Stimulated activated naive CD8-positive, alpha-beta T cell treated with anti-CD3 and anti-CD28 coated beads, Interleukin-15, amount 100 ng/mL, for 72 hours (primary cell): Measurements from ENCODE around the gene STAT3.

Source experiments
- ATAC-seq: fragments of 150-1000 bp; cut with Tn5 transposase; 2 replicates; pipeline ENCODE4 v1.10.0; 2021; ENCODE audit warnings: mild to moderate bottlenecking, moderate library complexity
- DNase-seq, 2 donors: peaks; one replicate each; pipeline ENCODE4 v3.0.0; 2021 to 2022
- H3K27ac Mint-ChIP-seq, 2 donors: one replicate each; pipeline ENCODE4 v1.8.0; 2022; ENCODE audit warnings: mild to moderate bottlenecking in 2 of 2, mixed read lengths in 2 of 2, moderate library complexity in 2 of 2
- H3K27me3 Mint-ChIP-seq: one replicate; pipeline ENCODE4 v1.8.0; 2022; ENCODE audit warnings: mixed read lengths
- H3K4me1 Mint-ChIP-seq: one replicate; pipeline ENCODE4 v1.8.0; 2022; ENCODE audit warnings: mild to moderate bottlenecking, mixed read lengths
- H3K4me3 Mint-ChIP-seq, 2 donors: one replicate each; pipeline ENCODE4 v1.8.0; 2022; ENCODE audit warnings: mild to moderate bottlenecking in 2 of 2, mixed read lengths in 2 of 2, moderate library complexity in 1 of 2
- H3K9me3 Mint-ChIP-seq, 2 donors: one replicate each; pipeline ENCODE4 v1.8.0; 2022; ENCODE audit warnings: mixed read lengths in 2 of 2

The STAT3 gene

DNA sequence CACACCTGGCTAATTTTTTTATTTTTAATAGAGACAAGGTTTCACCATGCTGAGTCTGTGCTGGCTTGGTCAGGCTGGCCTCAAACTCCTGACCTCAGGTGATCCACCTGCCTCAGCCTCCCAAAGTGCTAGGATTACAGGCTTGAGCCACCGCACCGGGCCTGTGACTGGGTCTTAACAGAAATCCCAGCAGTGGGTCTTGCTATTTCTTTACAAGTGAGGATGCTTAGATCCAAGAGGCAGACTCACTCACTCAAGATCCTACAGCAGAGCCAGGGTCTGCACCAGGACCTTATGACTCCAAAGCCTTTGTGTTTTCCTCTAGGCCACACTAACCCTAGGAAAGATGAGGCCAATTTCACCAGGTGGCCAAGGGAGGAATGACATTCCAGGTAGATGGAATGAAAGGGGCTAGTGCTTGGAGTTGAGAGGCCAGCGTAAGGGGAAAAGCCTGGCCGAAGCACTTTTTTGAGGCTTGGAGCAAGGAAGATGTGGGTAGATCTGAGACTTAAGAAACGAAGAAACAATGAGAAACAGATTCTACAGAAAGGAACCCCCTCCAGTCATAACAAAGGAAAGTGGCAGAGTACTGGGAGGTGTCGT is 105.7 kb downstream of the STAT3 start:
- Mint-ChIP-seq H3K4me1 (peaks cover 72% of the 10 kb centered on the region), H3K27me3 (no peaks in the 10 kb centered on the region), H3K27ac (no peak overlapping the region), H3K4me3 (peak overlapping the region in 1 of 2 donors; percentile 3), H3K9me3 (no peaks in the 10 kb centered on the region)
- DNase-seq (no peak), ATAC-seq (no peak)

- DNase-seq (peak in 1 of 2 donors; percentile 6), ATAC-seq (no peak)
- Mint-ChIP-seq H3K4me1 (peaks cover 72% of the 10 kb centered on the region), H3K27ac (no peak overlapping the region), H3K9me3 (no peaks in the 10 kb centered on the region), H3K4me3 (no peak overlapping the region), H3K27me3 (no peaks in the 10 kb centered on the region)
Measured at GRCh38 chr17:42281571-42282096, 106.6 kb downstream of the STAT3 start.

GRCh38 chr17:42279776-42280630 is 108.2 kb downstream of the STAT3 start:
- DNase-seq, result peak in 1 of 2 donors; percentile 6
- no peak overlapping the region for H3K4me3 Mint-ChIP-seq
- no peak for ATAC-seq
- no peaks in the 10 kb centered on the region for H3K9me3 Mint-ChIP-seq
- peaks cover 58% of the 10 kb centered on the region for H3K4me1 Mint-ChIP-seq
- H3K27me3 Mint-ChIP-seq, result no peaks in the 10 kb centered on the region
- no peak overlapping the region for H3K27ac Mint-ChIP-seq

GRCh38 chr17:42277342-42277712 is 110.9 kb downstream of the STAT3 start:
- ATAC-seq (no peak), DNase-seq (no peak)
- Mint-ChIP-seq H3K4me1 (peaks cover 58% of the 10 kb centered on the region), H3K27ac (peak overlapping the region; percentile 68 to 94), H3K9me3 (no peaks in the 10 kb centered on the region), H3K27me3 (no peaks in the 10 kb centered on the region), H3K4me3 (peak overlapping the region; percentile 82 to 89)

GRCh38 chr17:42276609-42277341 is 111.5 kb downstream of the STAT3 start:
- no peak for DNase-seq
- H3K27ac Mint-ChIP-seq, result peak overlapping the region; percentile 68 to 94
- no peaks in the 10 kb centered on the region for H3K27me3 Mint-ChIP-seq
- H3K4me1 Mint-ChIP-seq, result peaks cover 62% of the 10 kb centered on the region
- H3K9me3 Mint-ChIP-seq, result no peaks in the 10 kb centered on the region
- ATAC-seq, result no peak
- peak overlapping the region; percentile 82 to 89 for H3K4me3 Mint-ChIP-seq

DNA sequence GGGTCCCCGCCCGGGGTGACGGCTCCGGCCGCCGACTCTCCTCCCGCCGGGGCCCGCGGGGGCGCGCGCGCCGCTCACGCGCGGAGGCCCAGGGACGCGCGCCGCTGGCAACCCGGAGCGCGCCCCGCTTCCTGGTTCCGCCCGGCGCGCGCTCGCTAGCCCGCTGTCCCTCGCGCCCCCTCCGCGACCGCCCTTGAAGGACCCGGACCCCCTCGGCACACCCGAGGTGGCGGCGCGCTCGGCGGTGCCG is 112.0 kb downstream of the STAT3 start, which contains the start of gene STAT5B:
STAT5B (minus strand) TSS at position 33 of the 250 bp plus-strand sequence. CDS start 44,264 bp downstream, outside the sequence.
- peak within 1 kb of the TSS; percentile 95 to 97 for H3K27ac Mint-ChIP-seq
- peak within 1 kb of the TSS; percentile 89 to 99 for H3K4me3 Mint-ChIP-seq
- ATAC-seq, result peak; percentile 84
- peaks cover 62% of the 10 kb centered on the region for H3K4me1 Mint-ChIP-seq
- no peaks in the 10 kb centered on the region for H3K9me3 Mint-ChIP-seq
- DNase-seq, result peak; percentile 67 to 70
- no peaks in the 10 kb centered on the region for H3K27me3 Mint-ChIP-seq

GRCh38 chr17:42275527-42276358 is 112.5 kb downstream of the STAT3 start:
- peak overlapping the region; percentile 95 to 97 for H3K27ac Mint-ChIP-seq
- H3K9me3 Mint-ChIP-seq, result no peaks in the 10 kb centered on the region
- H3K27me3 Mint-ChIP-seq, result no peaks in the 10 kb centered on the region
- peak overlapping the region; percentile 86 to 99 for H3K4me3 Mint-ChIP-seq
- H3K4me1 Mint-ChIP-seq, result peaks cover 66% of the 10 kb centered on the region
- peak; percentile 72 for ATAC-seq
- DNase-seq, result peak in 1 of 2 donors; percentile 30

GRCh38 chr17:42274812-42275526 is 113.3 kb downstream of the STAT3 start:
- Mint-ChIP-seq H3K4me1 (peaks cover 69% of the 10 kb centered on the region), H3K9me3 (no peaks in the 10 kb centered on the region), H3K4me3 (peak overlapping the region; percentile 86 to 99), H3K27me3 (no peaks in the 10 kb centered on the region), H3K27ac (peak overlapping the region; percentile 95 to 97)
- DNase-seq (no peak), ATAC-seq (no peak)

- Mint-ChIP-seq H3K27me3 (no peaks in the 10 kb centered on the region), H3K9me3 (no peaks in the 10 kb centered on the region), H3K27ac (peak overlapping the region; percentile 45 to 95), H3K4me3 (peak overlapping the region; percentile 86 to 99), H3K4me1 (peaks cover 71% of the 10 kb centered on the region)
- ATAC-seq (no peak), DNase-seq (no peak)
Measured at GRCh38 chr17:42274253-42274542, 114.0 kb downstream of the STAT3 start.

DNA sequence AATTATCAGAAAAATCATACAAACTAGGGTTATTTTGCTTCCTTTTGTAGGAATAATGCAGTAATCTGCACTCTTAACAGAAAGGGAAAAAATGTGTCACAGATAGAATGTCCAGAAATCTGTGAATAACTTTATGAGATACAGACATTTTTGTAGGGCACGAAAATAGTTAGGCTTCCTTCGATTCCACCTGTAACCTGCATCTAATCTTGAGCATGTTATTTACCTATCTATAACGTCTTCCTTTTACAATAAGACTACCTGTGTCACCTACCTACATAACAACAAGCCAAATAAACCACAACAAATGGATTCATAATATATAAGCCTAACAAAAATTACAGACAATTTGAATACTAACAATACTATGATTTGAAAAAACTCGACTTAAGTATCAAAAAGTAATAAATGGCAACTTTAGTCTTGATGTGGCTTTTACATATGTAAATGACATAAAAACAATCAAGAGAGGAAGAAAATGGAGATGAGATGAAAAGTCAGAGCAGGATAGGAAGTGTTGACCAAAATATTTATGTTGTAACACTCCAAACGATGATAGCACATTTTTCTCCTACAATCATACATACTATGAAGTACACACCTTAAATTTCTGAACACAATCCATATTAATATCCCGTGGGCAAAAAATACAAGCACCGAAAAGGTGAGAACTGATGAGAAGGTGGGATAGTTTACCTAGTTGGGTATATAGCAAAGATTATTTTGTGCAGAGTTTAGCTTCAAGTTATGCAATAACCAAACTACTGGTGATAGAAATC is 114.6 kb downstream of the STAT3 start:
- no peaks in the 10 kb centered on the region for H3K9me3 Mint-ChIP-seq
- peak overlapping the region; percentile 80 to 99 for H3K4me3 Mint-ChIP-seq
- DNase-seq (no peak), ATAC-seq (no peak)
- H3K27me3 Mint-ChIP-seq, result no peaks in the 10 kb centered on the region
- peaks cover 76% of the 10 kb centered on the region for H3K4me1 Mint-ChIP-seq
- peak overlapping the region; percentile 56 to 96 for H3K27ac Mint-ChIP-seq

DNA sequence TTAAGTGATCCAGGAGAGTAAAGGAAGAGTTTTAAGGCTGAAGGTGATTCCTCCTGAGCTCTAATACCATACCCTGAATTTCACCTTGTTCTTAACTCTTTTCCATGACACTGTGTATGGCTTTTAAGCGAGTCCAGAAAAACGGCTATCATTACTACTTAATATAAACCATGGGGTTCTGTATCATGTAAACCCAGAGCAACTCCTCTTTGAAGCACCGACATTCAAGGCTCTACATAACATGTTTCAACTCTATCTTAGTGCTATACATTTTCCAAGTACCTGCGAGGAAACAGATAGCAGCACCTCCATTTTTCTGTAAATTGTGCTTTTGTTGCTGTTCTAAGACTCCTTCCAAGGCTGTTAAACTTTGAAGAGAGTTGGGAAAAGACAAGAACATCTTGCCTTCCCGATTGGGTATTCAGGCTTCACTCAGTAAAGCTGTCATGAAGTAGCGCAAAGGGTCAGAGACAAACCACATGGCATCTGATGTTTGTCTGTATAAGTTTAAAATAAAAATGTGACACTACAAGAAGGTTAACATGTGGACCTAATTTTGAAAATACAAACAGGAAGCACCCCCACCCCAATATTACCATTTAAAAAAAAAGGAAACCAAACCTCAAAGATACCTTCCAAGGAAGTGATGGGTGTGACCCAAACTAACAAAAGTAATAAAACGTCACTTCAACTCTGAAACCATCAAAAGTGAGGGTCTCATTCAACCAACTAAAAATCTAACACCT is 115.9 kb downstream of the STAT3 start:
- Mint-ChIP-seq H3K4me3 (peak overlapping the region; percentile 80 to 99), H3K27me3 (no peaks in the 10 kb centered on the region), H3K27ac (peak overlapping the region; percentile 74 to 85), H3K9me3 (no peaks in the 10 kb centered on the region), H3K4me1 (peaks cover 77% of the 10 kb centered on the region)
- DNase-seq (no peak), ATAC-seq (no peak)

DNA sequence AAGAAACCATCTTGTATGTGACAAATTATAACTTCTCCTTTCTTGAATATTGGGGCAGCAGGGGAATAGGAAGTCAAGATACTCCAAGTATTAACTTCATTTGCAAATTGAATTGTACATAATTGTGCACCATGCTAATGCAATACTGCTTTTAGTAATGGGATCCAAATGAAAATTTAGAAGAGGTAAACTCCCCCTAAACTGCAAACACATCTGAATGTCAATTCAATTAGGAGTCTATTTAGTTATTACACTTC is 116.5 kb downstream of the STAT3 start:
- peak overlapping the region; percentile 80 to 99 for H3K4me3 Mint-ChIP-seq
- no peaks in the 10 kb centered on the region for H3K27me3 Mint-ChIP-seq
- peaks cover 76% of the 10 kb centered on the region for H3K4me1 Mint-ChIP-seq
- ATAC-seq, result no peak
- H3K27ac Mint-ChIP-seq, result peak overlapping the region in 1 of 2 donors; percentile 66
- H3K9me3 Mint-ChIP-seq, result no peaks in the 10 kb centered on the region
- DNase-seq, result no peak

GRCh38 chr17:42271006-42271778 is 117.0 kb downstream of the STAT3 start:
- Mint-ChIP-seq H3K4me1 (peaks cover 80% of the 10 kb centered on the region), H3K4me3 (peak overlapping the region; percentile 80 to 99), H3K9me3 (no peaks in the 10 kb centered on the region), H3K27ac (peak overlapping the region; percentile 66 to 75), H3K27me3 (no peaks in the 10 kb centered on the region)
- no peak for ATAC-seq
- DNase-seq, result no peak
